HG02981 (cell line): Measurements from ENCODE around the gene CTNNA1.
"Not testable (repeated sequence)": the region's sequence is repeated elsewhere in the genome, so short reads cannot be mapped to it uniquely, and the experiment has no call there.

Source experiments
- ATAC-seq: cut with Tn5 transposase; IDR thresholded peaks from one replicate; pipeline ENCODE4 v1.9.1; 2021; ENCODE audit warnings: mild to moderate bottlenecking, moderate library complexity; ENCODE audit not compliant: unreplicated experiment

Gene CTNNA1

DNA sequence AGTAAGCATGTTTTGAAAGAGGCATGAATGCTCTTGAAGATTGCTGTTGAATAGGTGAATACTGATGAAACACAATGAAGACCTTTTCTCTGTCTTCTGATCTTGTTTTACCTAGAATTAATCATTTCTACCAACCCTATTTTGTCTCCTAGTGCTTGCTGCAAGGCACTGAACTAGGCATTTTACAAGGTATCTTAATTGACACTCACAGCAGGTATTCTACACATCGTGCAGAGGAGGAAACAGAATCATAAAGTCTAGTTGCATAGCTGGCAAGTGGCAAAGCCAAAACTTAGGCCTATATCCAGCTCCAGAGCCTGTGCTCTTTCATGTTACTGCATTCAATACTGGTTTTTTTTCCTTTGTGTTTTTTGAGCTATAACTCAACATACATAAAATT lies 50.7 kb downstream of the CTNNA1 start:
- ATAC-seq = no peak

DNA sequence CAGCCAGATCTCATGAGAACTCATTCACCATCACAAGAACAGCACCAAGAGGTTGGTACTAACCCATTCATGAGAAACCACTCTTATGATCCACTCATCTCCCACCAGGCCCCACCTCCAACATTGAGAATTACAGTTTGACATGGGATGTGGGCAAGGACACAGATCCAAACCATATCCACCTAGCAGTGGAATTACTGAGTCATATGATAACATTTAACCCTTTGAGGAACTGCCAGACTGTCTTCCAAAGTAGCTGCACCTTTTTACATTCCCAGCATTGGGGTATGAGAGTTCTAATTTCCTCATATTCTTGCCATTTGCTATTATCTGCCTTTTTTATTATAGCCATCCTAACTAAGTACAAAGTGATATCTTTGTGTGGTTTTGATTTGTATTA lies 51.9 kb downstream of the CTNNA1 start:
- ATAC-seq = no peak

DNA sequence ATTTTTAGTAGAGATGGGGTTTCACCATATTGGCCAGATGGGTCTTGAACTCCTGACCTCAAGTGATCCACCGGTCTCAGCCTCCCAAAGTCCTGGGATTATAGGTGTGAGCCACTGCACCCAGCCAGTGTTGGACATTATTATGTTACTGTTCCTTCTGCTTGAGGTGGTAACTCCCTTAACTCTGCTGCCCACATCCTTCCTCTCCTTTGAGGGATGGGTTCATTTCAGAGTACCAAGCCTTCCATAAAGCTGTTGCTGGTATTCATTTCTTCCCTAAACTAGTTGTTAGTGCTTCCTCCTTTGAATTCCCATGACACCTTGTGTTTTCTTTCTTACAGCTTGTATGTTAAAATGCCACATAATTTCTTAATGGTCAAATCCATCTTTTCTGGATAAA lies 54.0 kb downstream of the CTNNA1 start:
- ATAC-seq = no peak

- no peak for ATAC-seq
Observed at GRCh38 chr5:138809391-138809790, 56.2 kb downstream of the CTNNA1 start.

DNA sequence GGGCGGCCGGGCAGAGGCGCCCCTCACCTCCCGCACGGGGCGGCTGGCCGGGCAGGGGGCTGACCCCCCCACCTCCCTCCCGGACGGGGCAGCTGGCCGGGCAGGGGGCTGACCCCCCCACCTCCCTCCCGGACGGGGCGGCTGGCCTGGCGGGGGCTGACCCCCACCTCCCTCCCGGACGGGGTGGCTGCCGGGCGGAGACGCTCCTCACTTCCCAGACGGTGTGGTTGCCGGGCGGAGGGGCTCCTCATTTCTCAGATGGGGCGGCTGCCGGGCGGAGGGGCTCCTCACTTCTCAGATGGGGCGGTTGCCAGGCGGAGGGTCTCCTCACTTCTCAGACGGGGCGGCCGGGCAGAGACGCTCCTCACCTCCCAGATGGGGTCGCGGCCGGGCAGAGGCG lies 57.6 kb downstream of the CTNNA1 start:
- ATAC-seq = not testable (repeated sequence)

DNA sequence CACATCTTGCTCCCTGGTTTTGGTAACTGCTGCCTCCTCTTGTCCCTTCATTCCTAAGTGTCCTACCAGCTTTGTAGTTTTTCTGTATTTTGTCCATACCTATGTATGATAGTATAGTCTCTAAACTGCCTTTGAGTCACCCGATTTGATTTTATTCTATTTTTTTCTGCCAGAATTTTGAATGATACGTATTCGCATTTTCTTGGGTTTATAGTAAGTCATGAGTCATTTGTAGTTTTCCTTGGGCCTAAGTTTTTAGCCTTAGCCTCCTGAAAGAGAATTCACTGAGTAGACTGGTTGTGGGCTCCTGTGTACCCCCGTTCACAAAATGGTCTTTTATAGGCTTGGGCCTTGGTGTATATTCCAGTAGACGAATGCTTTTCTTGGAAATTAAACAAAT lies 62.3 kb downstream of the CTNNA1 start:
- ATAC-seq = no peak

- no peak for ATAC-seq
Observed at GRCh38 chr5:138817241-138817640, 64.0 kb downstream of the CTNNA1 start.

DNA sequence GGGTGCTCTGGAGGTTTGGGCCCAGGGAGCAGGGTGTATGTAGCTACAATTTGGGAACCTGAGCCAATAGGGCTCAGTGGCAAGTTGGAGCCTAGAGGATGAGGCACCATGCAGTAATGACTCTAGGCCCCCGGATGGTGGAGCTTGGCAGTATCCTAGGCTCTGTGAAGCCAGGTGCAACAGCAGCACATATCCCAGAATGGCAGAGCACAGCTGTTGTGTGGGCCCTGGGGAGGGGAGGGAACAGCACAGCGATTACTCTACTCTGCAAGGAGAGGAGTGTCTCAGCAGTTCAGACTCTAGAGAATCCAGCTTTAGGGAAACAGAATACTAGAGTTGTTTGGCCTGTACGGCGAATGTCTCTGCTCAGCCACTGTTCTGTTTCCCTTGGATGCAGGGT lies 65.9 kb downstream of the CTNNA1 start:
- no peak for ATAC-seq

GRCh38 chr5:138820695-138821094 lies 67.5 kb downstream of the CTNNA1 start:
- ATAC-seq = no peak

DNA sequence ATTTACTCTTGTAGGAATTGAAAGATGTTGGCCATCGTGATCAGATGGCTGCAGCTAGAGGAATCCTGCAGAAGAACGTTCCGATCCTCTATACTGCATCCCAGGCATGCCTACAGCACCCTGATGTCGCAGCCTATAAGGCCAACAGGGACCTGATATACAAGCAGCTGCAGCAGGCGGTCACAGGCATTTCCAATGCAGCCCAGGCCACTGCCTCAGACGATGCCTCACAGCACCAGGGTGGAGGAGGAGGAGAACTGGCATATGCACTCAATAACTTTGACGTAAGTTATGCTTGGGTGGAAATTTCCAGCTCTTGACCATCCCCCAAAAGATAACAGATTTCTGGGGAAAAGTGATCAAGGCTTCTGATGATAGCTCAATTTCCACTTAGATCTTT lies 71.3 kb downstream of the CTNNA1 start:
- ATAC-seq = no peak

GRCh38 chr5:138824924-138825863 lies 72.0 kb downstream of the CTNNA1 start:
- ATAC-seq = no peak

DNA sequence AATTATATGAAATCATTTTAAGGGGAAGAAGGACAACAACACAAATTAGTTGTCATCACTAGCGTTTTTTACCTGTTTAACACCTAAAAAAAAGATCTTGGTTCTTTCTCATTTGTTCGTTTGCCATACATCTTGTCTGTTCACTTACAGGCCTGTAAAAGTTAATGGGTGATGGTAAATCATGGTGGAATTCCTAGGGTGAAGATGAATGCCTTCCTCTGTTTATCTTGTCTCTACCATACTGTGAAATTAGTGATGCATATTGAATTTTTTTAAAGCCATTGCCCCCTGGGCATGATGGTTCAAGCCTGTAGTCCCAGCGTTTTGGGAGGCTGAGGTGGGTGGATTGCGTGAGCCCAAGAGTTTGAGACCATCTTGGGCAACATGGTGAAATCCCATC lies 75.3 kb downstream of the CTNNA1 start:
- ATAC-seq = no peak

- no peak for ATAC-seq
Observed at GRCh38 chr5:138829341-138829740, 76.1 kb downstream of the CTNNA1 start.

DNA sequence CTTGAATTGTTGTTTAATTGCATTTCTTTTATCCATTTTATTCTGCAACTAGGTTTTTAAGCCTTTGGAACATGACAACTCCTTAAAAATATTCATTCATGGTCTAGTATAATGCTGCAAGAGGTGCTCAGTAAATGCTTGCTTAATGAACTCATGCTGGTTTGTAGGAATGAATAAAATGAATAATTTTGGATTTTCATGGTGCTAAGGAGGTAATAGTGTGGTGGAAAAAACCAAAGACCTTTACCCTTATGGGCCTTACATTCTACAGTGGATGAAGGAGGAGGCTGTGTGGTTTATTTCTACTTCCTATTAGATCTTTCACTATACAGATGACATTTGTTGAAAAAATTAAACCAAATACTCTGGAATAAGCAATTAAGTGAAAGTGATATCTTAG lies 78.5 kb downstream of the CTNNA1 start:
- ATAC-seq = no peak

DNA sequence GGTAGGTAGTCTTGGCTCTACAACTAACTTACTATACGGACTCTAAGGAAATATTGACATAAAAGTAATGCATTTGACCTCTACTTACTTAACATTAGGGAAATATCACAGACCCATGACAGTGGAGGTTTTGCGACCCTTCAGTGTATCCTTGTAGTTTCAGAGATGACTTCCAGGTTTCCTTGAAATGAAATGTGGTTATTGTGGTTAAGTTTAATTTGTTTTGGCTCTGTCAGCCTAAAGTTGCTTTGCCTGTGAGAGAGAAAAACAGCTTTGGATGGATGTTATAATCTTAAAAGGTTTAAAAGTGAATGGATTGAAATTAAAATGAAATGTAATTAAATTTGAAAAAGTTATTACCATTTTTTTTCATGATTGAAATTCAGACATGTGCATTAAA lies 79.0 kb downstream of the CTNNA1 start:
- no peak for ATAC-seq

DNA sequence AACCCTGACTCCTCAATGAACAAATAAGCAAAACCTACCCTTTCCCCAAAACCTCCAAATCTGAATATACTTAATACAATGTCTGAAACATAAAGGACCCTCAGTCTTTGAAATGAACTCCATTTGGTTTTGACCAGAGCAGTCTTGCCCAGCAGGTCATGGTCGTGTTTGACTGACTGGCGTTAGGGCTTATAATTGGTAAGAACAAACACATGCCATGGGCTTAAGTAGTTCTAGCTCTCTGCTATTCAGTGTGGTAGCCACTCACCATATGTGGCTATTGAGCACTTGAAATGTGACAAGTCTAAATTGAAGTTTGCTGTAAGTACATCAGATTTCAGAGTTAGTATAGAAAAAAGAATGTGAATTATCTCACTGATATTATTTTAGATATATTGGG lies 79.9 kb downstream of the CTNNA1 start:
- ATAC-seq = no peak

- ATAC-seq = no peak
Observed at GRCh38 chr5:138833726-138834480, 80.7 kb downstream of the CTNNA1 start.

DNA sequence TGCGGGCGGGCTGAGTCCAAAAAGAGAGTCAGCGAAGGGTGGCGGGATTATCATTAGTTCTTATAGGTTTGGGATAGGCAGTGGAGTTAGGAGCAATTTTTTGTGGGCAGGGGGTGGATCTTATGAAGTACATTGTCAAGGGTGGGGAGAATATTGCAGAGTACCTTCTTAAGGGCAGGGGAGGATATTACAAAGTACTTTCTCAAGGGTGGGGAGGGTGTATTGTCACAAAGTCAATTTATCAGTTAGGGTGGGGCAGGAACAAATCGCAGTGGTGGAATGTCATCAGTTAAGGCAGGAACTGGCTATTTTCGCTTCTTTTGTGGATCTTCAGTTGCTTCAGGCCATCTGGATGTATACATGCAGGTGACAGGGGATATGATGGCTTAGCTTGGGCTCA lies 81.6 kb downstream of the CTNNA1 start:
- not testable (repeated sequence) for ATAC-seq

DNA sequence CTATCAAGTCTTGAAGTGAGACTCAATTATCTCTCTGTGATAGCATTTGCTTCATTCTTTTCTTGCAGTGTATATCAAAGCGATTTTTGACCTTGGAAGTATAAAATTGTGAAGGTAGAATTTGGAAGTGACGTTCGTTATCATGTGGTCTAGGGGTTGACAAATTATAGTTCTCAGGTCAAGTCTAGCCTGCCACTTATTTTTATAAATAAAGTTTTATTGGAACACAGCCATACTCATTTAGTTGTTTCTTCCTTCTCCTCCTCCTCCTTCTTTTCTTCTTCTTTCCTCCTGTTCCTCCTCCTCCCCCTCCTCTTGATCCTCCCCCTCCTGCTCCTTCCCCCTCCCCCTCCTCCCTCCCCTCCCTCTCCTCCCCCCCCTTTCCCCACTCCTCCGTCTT lies 83.9 kb downstream of the CTNNA1 start:
- no peak for ATAC-seq

- ATAC-seq = no peak
Observed at GRCh38 chr5:138840103-138840502, 86.9 kb downstream of the CTNNA1 start.

DNA sequence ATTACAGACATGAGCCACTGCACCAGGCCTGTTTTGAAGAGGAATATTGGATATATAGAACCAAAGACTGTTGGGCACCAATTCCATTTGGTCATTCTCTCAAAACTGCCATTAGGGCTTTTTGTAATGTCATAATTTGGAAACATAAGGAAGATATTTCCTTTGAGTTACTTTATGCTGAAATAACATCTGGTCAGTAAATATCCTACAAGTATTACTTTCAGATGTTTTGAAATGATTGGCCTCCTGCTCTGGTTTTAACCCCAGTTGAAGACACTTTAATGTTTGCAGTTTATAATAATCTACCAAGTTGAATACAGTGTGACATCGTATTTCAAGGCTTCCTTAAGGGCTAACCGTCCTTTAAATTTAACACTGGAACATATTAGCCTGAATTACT lies 88.3 kb downstream of the CTNNA1 start:
- no peak for ATAC-seq
